Left colon (tissue), 2 donors: ENCODE measurements around the gene HOXB4. TPM values are rescaled to one million over a fixed set of nuclear protein-coding genes. Genes with fewer than 3 reads are reported as not detected.
A peak's percentile ranks its signal among the peaks of the same experiment; 100 is the strongest.

Experiments used
- ATAC-seq: fragments of 200-7000 bp; cut with Tn5 transposase; one replicate; pipeline ENCODE4 v1.9.1; 2020; ENCODE audit warnings: mild to moderate bottlenecking, moderate library complexity
- DNase-seq, 2 donors: peaks; one replicate each; pipeline ENCODE4 v3.0.0-alpha.2; 2020
- intact Hi-C, 2 donors: fragments of 100-400 bp; cut with DNase I in 1 of 2; cut with micrococcal nuclease in 1 of 2; formaldehyde crosslinking; loops; one replicate each; pipeline versions ENCODE4 v1.11.2 to v1.14.0; 2022; cut with DNase I, micrococcal nuclease
- total RNA-seq, 2 donors: library from RNA; stranded (reverse); fragmentation: NEBNext Ultra II Directional; extraction: Animal tissue kit (Norgen Biotek cat#: 25700); gene quantifications; one replicate each; pipeline ENCODE4 v1.2.1, GENCODE V29; 2021
- donor health status: DM: no; HTN: no; CAD: no.
- donor health status: DM: yes; HTN: yes; CAD: no.

HOXB4 gene
- total RNA-seq, 2 donors from 2014 or later = 3.0 to 3.9 TPM

GRCh38 chr17:48605991-48606891 lies 28.1 kb upstream of the HOXB4 start:
- no peak for DNase-seq
- ATAC-seq = no peak
- intact Hi-C loops = no loop called here

GRCh38 chr17:48605409-48605919 lies 27.3 kb upstream of the HOXB4 start:
- DNase-seq = no peak
- ATAC-seq = no peak
- intact Hi-C loops = no loop called here

GRCh38 chr17:48604770-48605329 lies 26.7 kb upstream of the HOXB4 start, which contains the start of gene HOXB6:
Gene HOXB6, minus strand, starts transcription at chr17:48604986. Its CDS starts 6,836 bp downstream, at chr17:48598150.
- intact Hi-C loops = no loop called here
- ATAC-seq = peak; percentile 62
- DNase-seq = peak; percentile 84

GRCh38 chr17:48603959-48604769 lies 26.0 kb upstream of the HOXB4 start:
- ATAC-seq (peak; percentile 66), DNase-seq (peak in 1 of 2 donors; percentile 76)
- intact Hi-C loops = no loop called here

GRCh38 chr17:48601539-48602425 lies 23.6 kb upstream of the HOXB4 start:
- intact Hi-C loops = no loop called here
- peak; percentile 56 for ATAC-seq
- peak; percentile 72 to 82 for DNase-seq

GRCh38 chr17:48601207-48601538 lies 23.0 kb upstream of the HOXB4 start:
- ATAC-seq = no peak
- DNase-seq = no peak
- intact Hi-C loops = no loop called here

GRCh38 chr17:48600244-48601098 lies 22.3 kb upstream of the HOXB4 start:
- ATAC-seq (no peak), DNase-seq (no peak)
- intact Hi-C loops = no loop called here

GRCh38 chr17:48599354-48599753 lies 21.2 kb upstream of the HOXB4 start:
- intact Hi-C loops = no loop called here
- ATAC-seq (no peak), DNase-seq (no peak)

- no peak for ATAC-seq
- intact Hi-C loops = no loop called here
- no peak for DNase-seq
These were observed 20.6 kb upstream of the HOXB4 start for GRCh38 chr17:48598736-48599135.

- DNase-seq = peak; percentile 91 to 93
- peak; percentile 65 for ATAC-seq
- intact Hi-C loops = no loop called here
These were observed 19.9 kb upstream of the HOXB4 start for GRCh38 chr17:48597778-48598631.

- intact Hi-C loops = no loop called here
These were observed 19.3 kb upstream of the HOXB4 start for GRCh38 chr17:48597528-48597777.

GRCh38 chr17:48596735-48597527 lies 18.8 kb upstream of the HOXB4 start:
- intact Hi-C loops = no loop called here
- no peak for ATAC-seq
- no peak for DNase-seq

More at GRCh38 chr17:48597528-48597777, 19.3 kb upstream of the HOXB4 start:
- DNase-seq (no peak), ATAC-seq (no peak)

GRCh38 chr17:48596000-48596734 lies 18.0 kb upstream of the HOXB4 start:
- intact Hi-C loops = no loop called here
- no peak for DNase-seq
- ATAC-seq = no peak

- ATAC-seq (no peak), DNase-seq (no peak)
- intact Hi-C loops = no loop called here
These were observed 17.3 kb upstream of the HOXB4 start for GRCh38 chr17:48595278-48595999.
